ENCODE results near the gene CC2D2A.

Gene CC2D2A

GRCh38 chr4:15466596-15466995 is 3.1 kb upstream of the CC2D2A start:
- ATAC-seq: no peak

GRCh38 chr4:15470128-15470475 is 420 bp downstream of the CC2D2A start:
- no peak for ATAC-seq

GRCh38 chr4:15476396-15476795 is 6.7 kb downstream of the CC2D2A start:
- no peak for ATAC-seq

GRCh38 chr4:15478724-15479088 is 9.0 kb downstream of the CC2D2A start:
- no peak for ATAC-seq

- ATAC-seq: no peak
Observed at GRCh38 chr4:15479089-15479912, 9.6 kb downstream of the CC2D2A start.

- ATAC-seq: no peak
Observed at GRCh38 chr4:15479913-15480185, 10.2 kb downstream of the CC2D2A start.

- ATAC-seq: no peak
Observed at GRCh38 chr4:15481961-15482745, 12.5 kb downstream of the CC2D2A start.

- ATAC-seq: no peak
Observed at GRCh38 chr4:15482842-15483241, 13.2 kb downstream of the CC2D2A start.

GRCh38 chr4:15488136-15488535 is 18.5 kb downstream of the CC2D2A start:
- no peak for ATAC-seq

GRCh38 chr4:15488658-15489470 is 19.2 kb downstream of the CC2D2A start:
- no peak for ATAC-seq

GRCh38 chr4:15489551-15489950 is 19.9 kb downstream of the CC2D2A start:
- no peak for ATAC-seq

- no peak for ATAC-seq
Observed at GRCh38 chr4:15493411-15493810, 23.7 kb downstream of the CC2D2A start.

GRCh38 chr4:15495621-15496020 is 25.9 kb downstream of the CC2D2A start:
- ATAC-seq: no peak

GRCh38 chr4:15498356-15498755 is 28.7 kb downstream of the CC2D2A start:
- ATAC-seq: no peak

GRCh38 chr4:15500701-15501100 is 31.0 kb downstream of the CC2D2A start:
- no peak for ATAC-seq

GRCh38 chr4:15501941-15502340 is 32.3 kb downstream of the CC2D2A start:
- ATAC-seq: no peak

- no peak for ATAC-seq
Observed at GRCh38 chr4:15502384-15502783, 32.7 kb downstream of the CC2D2A start.

- ATAC-seq: no peak
Observed at GRCh38 chr4:15504041-15504440, 34.4 kb downstream of the CC2D2A start.

- no peak for ATAC-seq
Observed at GRCh38 chr4:15506464-15506863, 36.8 kb downstream of the CC2D2A start.

GRCh38 chr4:15507679-15508078 is 38.0 kb downstream of the CC2D2A start:
- no peak for ATAC-seq

- no peak for ATAC-seq
Observed at GRCh38 chr4:15510961-15511360, 41.3 kb downstream of the CC2D2A start.

GRCh38 chr4:15513545-15513944 is 43.9 kb downstream of the CC2D2A start:
- ATAC-seq: no peak

- no peak for ATAC-seq
Observed at GRCh38 chr4:15515106-15515505, 45.4 kb downstream of the CC2D2A start.

GRCh38 chr4:15516494-15516893 is 46.8 kb downstream of the CC2D2A start:
- no peak for ATAC-seq
